SK-N-SH treated with all-trans-retinoic acid at 6 μM for 48 hours (cell line): ENCODE measurements around the gene FBH1.
"Not testable (repeated sequence)": the region's sequence is repeated elsewhere in the genome, so short reads cannot be mapped to it uniquely, and the experiment has no call there.

Experiments
- ATAC-seq: fragments of 200-7000 bp; cut with Tn5 transposase; 3 replicates; pipeline ENCODE4 v1.9.1; 2020; ENCODE audit warnings: mild to moderate bottlenecking, moderate library complexity
- ARNTL ChIP-seq: fragments of 450-650 bp; formaldehyde crosslinking; IDR thresholded peaks from 2 replicates; pipeline ENCODE4 v1.5.0; 2020; ENCODE audit warnings: low read depth, mild to moderate bottlenecking, moderate library complexity, borderline replicate concordance
- BACH2 ChIP-seq: fragments of 250-450 bp; sonication (Bioruptor Pico); IDR thresholded peaks from 2 replicates; pipeline ENCODE4 v1.9.0; 2021; ENCODE audit warnings: mild to moderate bottlenecking, borderline replicate concordance
- CSDC2 ChIP-seq: fragments of 250-450 bp; sonication (Bioruptor Pico); IDR thresholded peaks from 2 replicates; pipeline ENCODE4 v1.5.0; 2020; ENCODE audit warnings: mild to moderate bottlenecking, moderate library complexity
- ESRRG ChIP-seq: fragments of 250-450 bp; sonication (Bioruptor Pico); IDR thresholded peaks from 2 replicates; pipeline ENCODE4 v1.6.1; 2021; ENCODE audit warnings: mild to moderate bottlenecking
- GLIS3 ChIP-seq: fragments of 250-450 bp; sonication (Bioruptor Pico); IDR thresholded peaks from 2 replicates; pipeline ENCODE4 v1.5.0; 2020; ENCODE audit warnings: mild to moderate bottlenecking, moderate library complexity
- ISL1 ChIP-seq: fragments of 250-450 bp; sonication (Bioruptor Pico); IDR thresholded peaks from 2 replicates; pipeline ENCODE4 v2.1.2; 2022; ENCODE audit warnings: mild to moderate bottlenecking, moderate library complexity
- OSR1 ChIP-seq: fragments of 250-450 bp; sonication (Bioruptor Pico); IDR thresholded peaks from 2 replicates; pipeline ENCODE4 v1.8.0; 2022; ENCODE audit warnings: moderate library complexity, mild to moderate bottlenecking, inconsistent platforms
- PPARA ChIP-seq: fragments of 250-450 bp; sonication (Bioruptor Pico); IDR thresholded peaks from 2 replicates; pipeline ENCODE4 v1.5.0; 2020; ENCODE audit warnings: mild to moderate bottlenecking, borderline replicate concordance
- SNAI2 ChIP-seq: fragments of 250-450 bp; sonication (Bioruptor Pico); IDR thresholded peaks from 2 replicates; pipeline ENCODE4 v1.5.0; 2020; ENCODE audit warnings: mild to moderate bottlenecking, moderate library complexity
- TCF4 ChIP-seq: fragments of 250-450 bp; sonication (Bioruptor Pico); IDR thresholded peaks from 2 replicates; pipeline ENCODE4 v1.8.0; 2021; ENCODE audit warnings: mild to moderate bottlenecking, moderate library complexity, borderline replicate concordance
- ZFP3 ChIP-seq: fragments of 250-450 bp; sonication (Bioruptor Pico); IDR thresholded peaks from 2 replicates; pipeline ENCODE4 v1.5.0; 2020; ENCODE audit warnings: mild to moderate bottlenecking, moderate library complexity
- ZFP30 ChIP-seq: fragments of 450-650 bp; formaldehyde crosslinking; IDR thresholded peaks from 2 replicates; pipeline ENCODE4 v1.5.0; 2022; ENCODE audit warnings: mild to moderate bottlenecking, moderate library complexity
- ZNF565 ChIP-seq: fragments of 450-650 bp; formaldehyde crosslinking; conservative IDR thresholded peaks from 2 replicates; pipeline ENCODE4 v1.5.0; 2020; ENCODE audit warnings: low read depth, mild to moderate bottlenecking, moderate library complexity
- ZNF70 ChIP-seq: fragments of 450-650 bp; formaldehyde crosslinking; IDR thresholded peaks from 2 replicates; pipeline ENCODE4 v1.5.0; 2020; ENCODE audit warnings: mild to moderate bottlenecking, moderate library complexity
- ZNF8 ChIP-seq: fragments of 450-650 bp; formaldehyde crosslinking; IDR thresholded peaks from 2 replicates; pipeline ENCODE4 v1.5.0; 2020; ENCODE audit warnings: mild to moderate bottlenecking, moderate library complexity
- TF ChIP-seq, protein P1 (sequence below): fragments of 250-450 bp; sonication (Bioruptor Pico); IDR thresholded peaks from 2 replicates; pipeline ENCODE4 v1.5.1; 2021; ENCODE audit warnings: mild to moderate bottlenecking, moderate library complexity
- TF ChIP-seq, protein P2 (sequence below): fragments of 250-450 bp; sonication (Bioruptor Pico); IDR thresholded peaks from 2 replicates; pipeline ENCODE4 v1.5.1; 2020; ENCODE audit warnings: low read depth, mild to moderate bottlenecking, moderate library complexity
- TF ChIP-seq, protein P3 (sequence below): fragments of 250-450 bp; sonication (Bioruptor Pico); IDR thresholded peaks from 2 replicates; pipeline ENCODE4 v1.5.0; 2020; ENCODE audit warnings: mild to moderate bottlenecking, moderate library complexity
- TF ChIP-seq, protein P4 (sequence below): fragments of 250-450 bp; sonication (Bioruptor Pico); IDR thresholded peaks from 2 replicates; pipeline ENCODE4 v1.8.0; 2020; ENCODE audit warnings: mild to moderate bottlenecking, moderate library complexity, borderline replicate concordance

Gene FBH1

DNA sequence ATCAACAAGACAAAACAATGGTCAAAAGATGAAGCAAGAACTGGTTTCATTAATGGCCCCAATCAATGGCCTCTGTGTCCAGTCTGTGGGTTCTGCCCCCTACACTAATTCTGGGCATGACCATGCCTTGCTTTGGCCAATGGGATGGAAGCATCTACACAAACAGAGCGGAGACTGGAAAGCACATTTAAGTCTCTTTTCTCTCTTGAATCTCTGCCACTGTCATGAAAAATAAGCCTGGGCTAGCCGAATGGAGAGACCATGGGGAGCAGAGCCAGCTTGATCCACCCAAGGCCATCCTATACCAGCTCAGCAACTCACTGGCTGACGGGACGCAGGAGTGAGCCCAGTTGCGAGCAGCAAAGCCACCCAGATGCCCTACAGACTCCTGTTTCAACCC is 31.2 kb upstream of the FBH1 start (continued):
- TF ChIP-seq, protein P1, sequence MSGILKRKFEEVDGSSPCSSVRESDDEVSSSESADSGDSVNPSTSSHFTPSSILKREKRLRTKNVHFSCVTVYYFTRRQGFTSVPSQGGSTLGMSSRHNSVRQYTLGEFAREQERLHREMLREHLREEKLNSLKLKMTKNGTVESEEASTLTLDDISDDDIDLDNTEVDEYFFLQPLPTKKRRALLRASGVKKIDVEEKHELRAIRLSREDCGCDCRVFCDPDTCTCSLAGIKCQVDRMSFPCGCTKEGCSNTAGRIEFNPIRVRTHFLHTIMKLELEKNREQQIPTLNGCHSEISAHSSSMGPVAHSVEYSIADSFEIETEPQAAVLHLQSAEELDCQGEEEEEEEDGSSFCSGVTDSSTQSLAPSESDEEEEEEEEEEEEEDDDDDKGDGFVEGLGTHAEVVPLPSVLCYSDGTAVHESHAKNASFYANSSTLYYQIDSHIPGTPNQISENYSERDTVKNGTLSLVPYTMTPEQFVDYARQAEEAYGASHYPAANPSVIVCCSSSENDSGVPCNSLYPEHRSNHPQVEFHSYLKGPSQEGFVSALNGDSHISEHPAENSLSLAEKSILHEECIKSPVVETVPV (CRISPR knock-in tag) = no peak
- no peak for TF ChIP-seq ARNTL (CRISPR knock-in tag)
- no peak for TF ChIP-seq BACH2
- no peak for TF ChIP-seq GLIS3 (CRISPR knock-in tag)
- TF ChIP-seq TCF4 (CRISPR knock-in tag) = no peak
- no peak for TF ChIP-seq ESRRG (CRISPR knock-in tag)

DNA sequence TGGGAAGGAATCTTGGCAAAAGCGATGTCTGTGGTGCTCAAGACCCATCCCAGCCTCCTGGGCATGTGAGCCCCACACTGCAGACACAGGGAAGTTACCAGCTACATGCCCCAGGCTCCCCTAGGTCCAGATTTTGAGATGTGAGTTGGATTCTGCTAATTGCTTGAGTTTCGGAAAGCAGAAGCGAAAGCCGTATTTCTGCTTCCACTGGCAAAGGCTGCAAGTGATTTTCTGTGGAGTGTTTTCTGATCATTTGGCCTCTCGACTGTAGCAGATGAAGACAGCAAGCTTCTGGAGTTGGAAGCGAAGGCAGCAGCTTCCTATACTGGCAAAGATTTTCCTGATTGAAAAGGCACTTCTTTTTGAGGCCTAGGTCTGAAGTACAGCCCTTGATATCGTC is 30.0 kb upstream of the FBH1 start:
- no peak for ATAC-seq
- no peak for TF ChIP-seq ZNF565 (CRISPR knock-in tag)
- no peak for TF ChIP-seq ISL1 (CRISPR knock-in tag)
- no peak for TF ChIP-seq OSR1 (CRISPR knock-in tag)
- no peak for TF ChIP-seq ZFP30
- no peak for TF ChIP-seq ARNTL (CRISPR knock-in tag)
- TF ChIP-seq PPARA = no peak
- no peak for TF ChIP-seq ZNF8 (CRISPR knock-in tag)
- TF ChIP-seq ZFP3 (CRISPR knock-in tag) = no peak
- no peak for TF ChIP-seq TCF4 (CRISPR knock-in tag)
- TF ChIP-seq SNAI2 = no peak
- TF ChIP-seq ZNF70 (CRISPR knock-in tag) = no peak

DNA sequence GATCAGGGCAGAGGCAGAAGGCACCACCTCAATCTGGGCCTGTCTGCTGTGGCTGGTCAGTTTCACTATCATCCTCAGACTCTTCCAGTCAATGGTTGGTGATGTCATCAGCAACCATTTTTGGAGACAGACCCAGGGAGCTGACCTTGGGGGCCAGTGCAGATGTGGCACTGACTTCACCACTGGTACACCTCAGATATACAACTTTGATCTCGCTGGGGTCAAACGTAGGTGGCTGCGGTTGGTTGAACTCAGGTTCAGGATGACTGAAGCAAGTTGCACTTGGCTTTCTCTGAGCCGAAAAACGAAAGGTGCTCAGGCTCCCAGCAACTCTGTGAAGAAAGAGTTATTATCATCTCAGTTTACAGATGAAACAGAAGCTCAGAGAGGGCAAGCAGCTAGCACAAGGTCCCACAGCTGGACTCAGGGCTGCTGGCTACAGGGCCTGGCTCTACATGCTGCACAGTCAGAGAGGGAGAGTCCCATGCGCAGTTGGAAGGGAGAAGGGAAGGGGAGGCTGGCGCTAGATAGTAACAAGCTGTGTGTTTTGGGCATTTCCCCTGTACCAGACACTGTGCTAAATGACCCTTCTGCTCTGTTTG is 27.6 kb upstream of the FBH1 start:
- ATAC-seq = no peak
- TF ChIP-seq, protein P2, sequence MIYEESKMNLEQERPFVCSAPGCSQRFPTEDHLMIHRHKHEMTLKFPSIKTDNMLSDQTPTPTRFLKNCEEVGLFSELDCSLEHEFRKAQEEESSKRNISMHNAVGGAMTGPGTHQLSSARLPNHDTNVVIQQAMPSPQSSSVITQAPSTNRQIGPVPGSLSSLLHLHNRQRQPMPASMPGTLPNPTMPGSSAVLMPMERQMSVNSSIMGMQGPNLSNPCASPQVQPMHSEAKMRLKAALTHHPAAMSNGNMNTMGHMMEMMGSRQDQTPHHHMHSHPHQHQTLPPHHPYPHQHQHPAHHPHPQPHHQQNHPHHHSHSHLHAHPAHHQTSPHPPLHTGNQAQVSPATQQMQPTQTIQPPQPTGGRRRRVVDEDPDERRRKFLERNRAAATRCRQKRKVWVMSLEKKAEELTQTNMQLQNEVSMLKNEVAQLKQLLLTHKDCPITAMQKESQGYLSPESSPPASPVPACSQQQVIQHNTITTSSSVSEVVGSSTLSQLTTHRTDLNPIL = no peak
- TF ChIP-seq PPARA = no peak
- no peak for TF ChIP-seq ZFP3 (CRISPR knock-in tag)
- no peak for TF ChIP-seq GLIS3 (CRISPR knock-in tag)
- TF ChIP-seq BACH2 = no peak
- no peak for TF ChIP-seq TCF4 (CRISPR knock-in tag)

DNA sequence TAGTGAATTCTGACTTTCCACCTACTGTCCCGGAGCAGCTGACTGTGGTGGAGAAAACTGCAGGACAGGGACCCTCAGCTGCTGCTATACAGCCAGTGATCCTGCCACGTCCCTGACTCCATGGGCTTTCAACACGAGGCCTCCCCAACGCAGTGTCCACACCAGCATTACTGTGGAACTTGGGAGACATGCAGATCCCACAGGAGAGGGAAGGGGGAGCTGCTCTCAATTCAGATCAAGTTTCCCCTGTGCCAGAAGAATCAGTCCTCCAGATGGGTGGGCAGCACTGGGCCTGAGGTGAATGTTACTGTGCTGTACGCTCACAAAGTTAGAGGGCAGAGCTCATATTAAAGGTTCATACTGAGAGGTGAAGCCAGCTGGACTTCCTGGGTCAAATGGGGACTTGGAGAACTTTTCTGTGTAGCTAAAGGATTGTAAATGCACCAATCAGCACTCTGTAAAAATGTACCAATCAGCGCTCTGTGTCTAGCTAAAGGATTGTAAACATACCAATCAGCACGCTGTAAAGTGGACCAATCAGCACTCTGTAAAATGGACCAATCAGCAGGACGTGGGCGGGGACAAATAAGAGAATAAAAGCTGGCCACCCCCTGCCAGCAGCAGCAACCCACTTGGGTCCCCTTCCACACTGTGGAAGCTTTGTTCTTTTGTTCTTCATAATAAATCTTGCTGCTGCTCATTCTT is 26.9 kb upstream of the FBH1 start:
- ATAC-seq = not testable (repeated sequence)

DNA sequence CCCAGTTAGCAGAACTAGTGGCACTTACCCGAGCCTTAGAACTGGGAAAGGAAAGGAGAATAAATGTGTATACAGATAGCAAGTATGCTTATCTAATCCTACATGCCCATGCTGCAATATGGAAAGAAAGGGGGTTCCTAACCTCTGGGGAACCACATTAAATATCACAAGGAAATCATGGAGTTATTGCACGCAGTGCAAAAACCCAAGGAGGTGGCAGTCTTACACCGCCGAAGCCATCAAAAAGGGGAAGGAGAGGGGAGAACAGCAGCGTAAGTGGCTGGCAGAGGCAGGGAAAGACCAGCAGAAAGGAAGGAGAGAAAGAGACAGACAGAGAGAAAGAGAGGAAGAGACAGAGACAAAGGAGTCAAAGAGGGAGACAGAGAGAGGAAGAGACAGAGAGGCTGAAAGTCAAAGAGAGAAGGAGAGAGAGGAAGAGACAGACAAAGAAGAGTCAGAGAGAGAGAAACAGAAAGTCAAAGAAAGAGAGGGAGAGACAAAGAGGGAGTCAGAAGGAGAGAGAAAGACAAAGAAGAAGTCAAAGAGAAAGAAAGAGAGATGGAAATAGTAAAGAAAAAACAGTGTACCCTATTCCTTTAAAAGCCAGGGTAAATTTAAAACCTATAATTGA is 23.5 kb upstream of the FBH1 start:
- ATAC-seq = not testable (repeated sequence)

DNA sequence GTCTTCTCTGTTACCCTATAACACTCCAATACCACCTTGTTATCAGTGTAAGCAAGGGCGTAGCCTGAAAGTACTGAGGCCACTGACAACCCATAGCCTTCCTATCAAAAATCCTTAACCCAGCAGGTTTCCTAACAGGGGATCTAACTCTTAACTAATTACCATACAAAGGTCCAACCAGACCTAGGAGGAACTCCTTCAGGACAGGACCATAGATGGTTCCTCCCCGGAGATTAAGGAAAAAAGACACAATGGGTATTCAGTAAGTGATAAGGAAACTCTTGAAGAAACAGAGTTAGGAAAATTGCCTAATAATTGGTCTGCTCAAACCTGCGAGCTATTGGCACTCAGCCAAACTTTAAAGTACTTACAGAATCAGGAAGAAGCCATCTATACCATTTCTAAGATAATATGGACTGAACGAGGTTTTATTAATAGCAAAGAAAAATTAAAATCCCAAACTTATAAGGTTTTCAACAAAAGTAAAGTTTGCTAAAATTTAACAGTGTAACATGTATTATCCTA is 22.9 kb upstream of the FBH1 start:
- not testable (repeated sequence) for ATAC-seq

DNA sequence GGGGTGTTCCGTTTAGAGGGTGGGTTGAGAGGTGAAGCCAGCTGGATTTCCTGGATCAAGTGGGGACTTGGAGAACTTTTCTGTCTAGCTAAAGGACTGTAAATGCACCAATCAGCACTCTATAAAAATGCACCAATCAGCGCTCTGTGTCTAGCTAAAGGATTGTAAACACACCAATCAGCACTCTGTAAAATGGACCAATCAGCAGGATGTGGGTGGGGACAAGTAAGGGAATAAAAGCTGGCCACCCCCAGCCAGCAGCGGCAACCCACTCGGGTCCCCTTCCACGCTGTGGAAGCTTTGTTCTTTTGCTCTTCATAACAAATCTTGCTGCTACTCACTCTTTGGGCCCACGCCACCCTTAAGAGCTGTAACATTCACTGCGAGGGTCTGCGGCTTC is 21.7 kb upstream of the FBH1 start:
- ATAC-seq = not testable (repeated sequence)

DNA sequence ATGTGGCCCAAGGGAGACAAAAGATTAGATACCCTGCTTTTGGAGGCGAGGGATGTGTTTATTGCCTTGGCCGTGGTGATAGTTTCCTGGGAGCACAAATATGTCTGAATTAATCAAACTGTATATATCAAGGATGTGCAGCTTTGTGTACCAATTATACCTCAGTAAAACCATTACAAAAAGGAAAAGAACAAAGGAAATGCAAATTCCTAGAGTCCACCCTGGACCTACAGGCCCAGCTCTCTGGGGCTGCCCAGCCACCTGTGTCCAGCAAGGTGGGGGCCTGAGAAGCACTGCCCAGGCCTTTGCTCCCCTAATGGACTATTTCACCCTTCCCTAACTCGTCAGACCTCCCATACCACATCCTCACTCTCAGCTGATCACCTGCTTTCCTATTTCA is 20.9 kb upstream of the FBH1 start:
- TF ChIP-seq, protein P3, sequence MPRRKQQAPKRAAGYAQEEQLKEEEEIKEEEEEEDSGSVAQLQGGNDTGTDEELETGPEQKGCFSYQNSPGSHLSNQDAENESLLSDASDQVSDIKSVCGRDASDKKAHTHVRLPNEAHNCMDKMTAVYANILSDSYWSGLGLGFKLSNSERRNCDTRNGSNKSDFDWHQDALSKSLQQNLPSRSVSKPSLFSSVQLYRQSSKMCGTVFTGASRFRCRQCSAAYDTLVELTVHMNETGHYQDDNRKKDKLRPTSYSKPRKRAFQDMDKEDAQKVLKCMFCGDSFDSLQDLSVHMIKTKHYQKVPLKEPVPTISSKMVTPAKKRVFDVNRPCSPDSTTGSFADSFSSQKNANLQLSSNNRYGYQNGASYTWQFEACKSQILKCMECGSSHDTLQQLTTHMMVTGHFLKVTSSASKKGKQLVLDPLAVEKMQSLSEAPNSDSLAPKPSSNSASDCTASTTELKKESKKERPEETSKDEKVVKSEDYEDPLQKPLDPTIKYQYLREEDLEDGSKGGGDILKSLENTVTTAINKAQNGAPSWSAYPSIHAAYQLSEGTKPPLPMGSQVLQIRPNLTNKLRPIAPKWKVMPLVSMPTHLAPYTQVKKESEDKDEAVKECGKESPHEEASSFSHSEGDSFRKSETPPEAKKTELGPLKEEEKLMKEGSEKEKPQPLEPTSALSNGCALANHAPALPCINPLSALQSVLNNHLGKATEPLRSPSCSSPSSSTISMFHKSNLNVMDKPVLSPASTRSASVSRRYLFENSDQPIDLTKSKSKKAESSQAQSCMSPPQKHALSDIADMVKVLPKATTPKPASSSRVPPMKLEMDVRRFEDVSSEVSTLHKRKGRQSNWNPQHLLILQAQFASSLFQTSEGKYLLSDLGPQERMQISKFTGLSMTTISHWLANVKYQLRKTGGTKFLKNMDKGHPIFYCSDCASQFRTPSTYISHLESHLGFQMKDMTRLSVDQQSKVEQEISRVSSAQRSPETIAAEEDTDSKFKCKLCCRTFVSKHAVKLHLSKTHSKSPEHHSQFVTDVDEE (CRISPR knock-in tag) = no peak
- TF ChIP-seq CSDC2 = no peak
- TF ChIP-seq, protein P2 = no peak
- no peak for TF ChIP-seq TCF4 (CRISPR knock-in tag)
- no peak for TF ChIP-seq ESRRG (CRISPR knock-in tag)
- TF ChIP-seq, protein P4, sequence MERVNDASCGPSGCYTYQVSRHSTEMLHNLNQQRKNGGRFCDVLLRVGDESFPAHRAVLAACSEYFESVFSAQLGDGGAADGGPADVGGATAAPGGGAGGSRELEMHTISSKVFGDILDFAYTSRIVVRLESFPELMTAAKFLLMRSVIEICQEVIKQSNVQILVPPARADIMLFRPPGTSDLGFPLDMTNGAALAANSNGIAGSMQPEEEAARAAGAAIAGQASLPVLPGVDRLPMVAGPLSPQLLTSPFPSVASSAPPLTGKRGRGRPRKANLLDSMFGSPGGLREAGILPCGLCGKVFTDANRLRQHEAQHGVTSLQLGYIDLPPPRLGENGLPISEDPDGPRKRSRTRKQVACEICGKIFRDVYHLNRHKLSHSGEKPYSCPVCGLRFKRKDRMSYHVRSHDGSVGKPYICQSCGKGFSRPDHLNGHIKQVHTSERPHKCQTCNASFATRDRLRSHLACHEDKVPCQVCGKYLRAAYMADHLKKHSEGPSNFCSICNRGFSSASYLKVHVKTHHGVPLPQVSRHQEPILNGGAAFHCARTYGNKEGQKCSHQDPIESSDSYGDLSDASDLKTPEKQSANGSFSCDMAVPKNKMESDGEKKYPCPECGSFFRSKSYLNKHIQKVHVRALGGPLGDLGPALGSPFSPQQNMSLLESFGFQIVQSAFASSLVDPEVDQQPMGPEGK (CRISPR knock-in tag) = no peak
- no peak for TF ChIP-seq ZNF70 (CRISPR knock-in tag)
- ATAC-seq = no peak
